Astrocyte (in vitro differentiated cells and primary cell): ENCODE data around the gene AIFM3. TPM values are rescaled to one million over a fixed set of nuclear protein-coding genes. Genes with fewer than 3 reads are reported as not detected.

ENCODE experiments used
- DNase-seq: peaks from one replicate; pipeline ENCODE4 v3.0.0-alpha.2; 2010; ENCODE audit warnings: low read depth
- FAIRE-seq: peaks from 2 replicates; lab custom pipeline; 2011; peaks lifted over from hg19 to GRCh38; lab: Jason Lieb, UNC
- H2AFZ ChIP-seq: 2 replicates; pipeline ENCODE4 v1.6.0; 2012; ENCODE audit warnings: low read depth, low read length, inconsistent platforms
- H3K27ac ChIP-seq: 2 replicates; pipeline ENCODE4 v1.5.1; 2011; ENCODE audit warnings: low read depth, low read length, inconsistent platforms
- H3K27me3 ChIP-seq: 2 replicates; pipeline ENCODE4 v1.6.0; 2011; ENCODE audit warnings: low read length, inconsistent platforms; ENCODE audit not compliant: insufficient read depth
- H3K36me3 ChIP-seq: 2 replicates; pipeline ENCODE4 v1.5.1; 2011; ENCODE audit warnings: low read length, inconsistent platforms; ENCODE audit not compliant: insufficient read depth
- H3K4me1 ChIP-seq: 2 replicates; pipeline ENCODE4 v1.5.1; 2011; ENCODE audit warnings: low read length, inconsistent platforms; ENCODE audit not compliant: insufficient read depth
- H3K4me2 ChIP-seq: 2 replicates; pipeline ENCODE4 v1.6.0; 2012; ENCODE audit warnings: low read length, inconsistent platforms
- H3K4me3 ChIP-seq: 2 replicates; pipeline ENCODE4 v1.5.1; 2011; ENCODE audit warnings: low read depth, mild to moderate bottlenecking, low read length, inconsistent platforms; ENCODE audit not compliant: insufficient read depth
- H3K79me2 ChIP-seq: 2 replicates; pipeline ENCODE4 v1.6.0; 2012; ENCODE audit warnings: mild to moderate bottlenecking, low read length, inconsistent platforms; ENCODE audit not compliant: insufficient read depth
- H3K9ac ChIP-seq: 2 replicates; pipeline ENCODE4 v1.6.0; 2012; ENCODE audit warnings: mild to moderate bottlenecking, low read length, inconsistent platforms
- H3K9me3 ChIP-seq: 2 replicates; pipeline ENCODE4 v1.5.1; 2012; ENCODE audit warnings: low read depth, mild to moderate bottlenecking, low read length, inconsistent platforms; ENCODE audit not compliant: insufficient read depth
- H4K20me1 ChIP-seq: 2 replicates; pipeline ENCODE4 v1.6.0; 2012; ENCODE audit warnings: low read length, inconsistent platforms; ENCODE audit not compliant: insufficient read depth
- H3K27ac Mint-ChIP-seq: one replicate; pipeline ENCODE4 v1.8.0; 2021; ENCODE audit warnings: mild to moderate bottlenecking, mixed read lengths; ENCODE audit not compliant: unreplicated experiment
- H3K27me3 Mint-ChIP-seq: one replicate; pipeline ENCODE4 v1.8.0; 2021; ENCODE audit warnings: low read depth, mixed read lengths; ENCODE audit not compliant: unreplicated experiment
- H3K36me3 Mint-ChIP-seq: one replicate; pipeline ENCODE4 v1.8.0; 2021; ENCODE audit warnings: low read depth, mixed read lengths; ENCODE audit not compliant: unreplicated experiment
- H3K4me1 Mint-ChIP-seq: one replicate; pipeline ENCODE4 v1.8.0; 2021; ENCODE audit warnings: low read depth, mixed read lengths; ENCODE audit not compliant: unreplicated experiment
- H3K4me3 Mint-ChIP-seq: one replicate; pipeline ENCODE4 v1.8.0; 2021; ENCODE audit warnings: mild to moderate bottlenecking, moderate library complexity, mixed read lengths; ENCODE audit not compliant: unreplicated experiment
- H3K9me3 Mint-ChIP-seq: one replicate; pipeline ENCODE4 v1.8.0; 2021; ENCODE audit warnings: mild to moderate bottlenecking, mixed read lengths; ENCODE audit not compliant: unreplicated experiment
- CTCF ChIP-seq: IDR thresholded peaks from 2 replicates; pipeline ENCODE4 v1.5.1; 2011; ENCODE audit warnings: low read depth, mild to moderate bottlenecking, inconsistent platforms, low read length, moderate library complexity; ENCODE audit not compliant: insufficient read depth
- EZH2 ChIP-seq: IDR thresholded peaks from 2 replicates; pipeline ENCODE4 v1.6.1; 2012; ENCODE audit warnings: mild to moderate bottlenecking, low read length, inconsistent platforms; ENCODE audit not compliant: insufficient read depth
- total RNA-seq: library from RNA; stranded (reverse); gene quantifications from 2 replicates; pipeline ENCODE4 v1.2.1, GENCODE V29; 2021

The AIFM3 gene
- total RNA-seq, 1 donor from 2014 or later, result 0.48 TPM

GRCh38 chr22:20946080-20946986 lies 20.7 kb upstream of the AIFM3 start:
- Mint-ChIP-seq H3K9me3 (no peaks in the 10 kb centered on the region), H3K4me1 (peaks cover 26% of the 10 kb centered on the region), H3K4me3 (no peak overlapping the region), H3K27ac (peak overlapping the region; percentile 59), H3K27me3 (no peaks in the 10 kb centered on the region), H3K36me3 (no peaks in the 10 kb centered on the region)
- no peak overlapping the region for H3K9ac ChIP-seq
- peaks cover 13% of the 10 kb centered on the region for H3K36me3 ChIP-seq
- no peak overlapping the region for H3K4me3 ChIP-seq
- DNase-seq, result peak; percentile 47
- H3K4me2 ChIP-seq, result peak overlapping the region; percentile 43
- no peaks in the 10 kb centered on the region for H3K27me3 ChIP-seq
- H3K4me1 ChIP-seq, result peaks cover 15% of the 10 kb centered on the region
- TF ChIP-seq EZH2 (no peak), CTCF (no peak)
- H3K79me2 ChIP-seq, result peaks cover 94% of the 10 kb centered on the region
- H2AFZ ChIP-seq, result no peak overlapping the region
- peaks cover 94% of the 10 kb centered on the region for H4K20me1 ChIP-seq
- no peak for FAIRE-seq
- peak overlapping the region; percentile 2 for H3K27ac ChIP-seq
- H3K9me3 ChIP-seq, result no peaks in the 10 kb centered on the region

- H3K27me3 Mint-ChIP-seq, result no peaks in the 10 kb centered on the region
- H3K36me3 Mint-ChIP-seq, result no peaks in the 10 kb centered on the region
- no peak overlapping the region for H3K9ac ChIP-seq
- H3K4me1 Mint-ChIP-seq, result peaks cover 32% of the 10 kb centered on the region
- peaks cover 96% of the 10 kb centered on the region for H3K79me2 ChIP-seq
- H3K27ac ChIP-seq, result no peak overlapping the region
- H3K4me3 ChIP-seq, result no peak overlapping the region
- no peaks in the 10 kb centered on the region for H3K27me3 ChIP-seq
- H3K27ac Mint-ChIP-seq, result no peak overlapping the region
- TF ChIP-seq EZH2, result no peak
- no peak for TF ChIP-seq CTCF
- H3K9me3 Mint-ChIP-seq, result no peaks in the 10 kb centered on the region
- FAIRE-seq (no peak), DNase-seq (no peak)
- H2AFZ ChIP-seq, result no peak overlapping the region
- H3K4me2 ChIP-seq, result no peak overlapping the region
- peaks cover 15% of the 10 kb centered on the region for H3K4me1 ChIP-seq
- H4K20me1 ChIP-seq, result peaks cover 96% of the 10 kb centered on the region
- H3K9me3 ChIP-seq, result no peaks in the 10 kb centered on the region
- no peak overlapping the region for H3K4me3 Mint-ChIP-seq
- H3K36me3 ChIP-seq, result peaks cover 18% of the 10 kb centered on the region
Observed at GRCh38 chr22:20946991-20947390, 20.1 kb upstream of the AIFM3 start.

- Mint-ChIP-seq H3K4me3 (no peak overlapping the region), H3K36me3 (peaks cover 4% of the 10 kb centered on the region), H3K27ac (no peak overlapping the region), H3K4me1 (peaks cover 39% of the 10 kb centered on the region), H3K27me3 (no peaks in the 10 kb centered on the region), H3K9me3 (no peaks in the 10 kb centered on the region)
- H2AFZ ChIP-seq, result no peak overlapping the region
- peaks cover 90% of the 10 kb centered on the region for H3K79me2 ChIP-seq
- no peaks in the 10 kb centered on the region for H3K27me3 ChIP-seq
- FAIRE-seq, result no peak
- peaks cover 29% of the 10 kb centered on the region for H3K36me3 ChIP-seq
- H3K4me3 ChIP-seq, result no peak overlapping the region
- H3K4me1 ChIP-seq, result peaks cover 15% of the 10 kb centered on the region
- TF ChIP-seq CTCF, result no peak
- no peak for TF ChIP-seq EZH2
- no peak overlapping the region for H3K4me2 ChIP-seq
- no peak overlapping the region for H3K27ac ChIP-seq
- H3K9ac ChIP-seq, result no peak overlapping the region
- peaks cover 94% of the 10 kb centered on the region for H4K20me1 ChIP-seq
- no peaks in the 10 kb centered on the region for H3K9me3 ChIP-seq
- DNase-seq, result no peak
Observed at GRCh38 chr22:20948450-20948849, 18.6 kb upstream of the AIFM3 start.
